Spleen (tissue), 7 donors: ENCODE measurements around the gene HOOK1.

ENCODE experiments used
- POLR2A ChIP-seq, 3 donors: fragments of 450-650 bp; IDR thresholded peaks; one replicate each; pipeline ENCODE4 v1.5.1; 2017; ENCODE audit warnings: antibody characterized with exemption in 3 of 3, mild to moderate bottlenecking in 1 of 3
- POLR2AphosphoS5 ChIP-seq, 3 donors: sonication (generic); formaldehyde crosslinking; IDR thresholded peaks; one replicate each; pipeline ENCODE4 v1.5.1; 2017; ENCODE audit warnings: antibody characterized with exemption in 3 of 3
- TF ChIP-seq, protein P1 (sequence below), 11 experiments: fragments of 200-600 bp in 7 of 11; fragments of 450-650 bp in 4 of 11; sonication (generic) in 4 of 11; IDR thresholded peaks in 8 of 11; conservative IDR thresholded peaks in 3 of 11; 1 replicate in 7 of 11; 2 replicates in 4 of 11; pipeline versions ENCODE4 v1.4.0 to v1.8.0; 2016 to 2021; ENCODE audit warnings: antibody characterized with exemption in 11 of 11, inconsistent platforms in 4 of 11, mild to moderate bottlenecking in 1 of 11
- donor health status: DM: no; HTN: no; CAD: no; lungs with moderate emphysema.
- donor health status: DM: no; HTN: no; CAD: no.
- donor health status: DM: no; HTN: no; CAD: no.

DNA sequence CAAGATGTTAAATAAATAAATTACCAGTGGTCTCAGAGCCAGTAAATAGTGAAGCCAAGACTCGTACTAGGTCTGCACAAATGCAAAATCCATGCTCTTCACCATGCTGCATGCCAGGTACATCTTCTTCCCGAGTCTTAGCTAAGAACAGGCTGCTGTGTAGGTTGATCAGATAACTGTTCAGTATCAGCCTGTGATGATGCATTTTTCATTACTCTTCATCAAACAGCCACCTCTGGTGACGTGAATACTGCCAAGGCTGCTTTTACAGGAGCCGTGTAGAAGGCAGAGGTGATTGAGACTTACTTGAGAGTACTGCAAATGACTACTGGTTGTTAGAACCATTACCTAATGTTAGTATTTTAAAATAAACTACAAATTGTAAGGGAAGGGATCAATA, 39.3 kb upstream of the HOOK1 start:
- TF ChIP-seq, protein P1, sequence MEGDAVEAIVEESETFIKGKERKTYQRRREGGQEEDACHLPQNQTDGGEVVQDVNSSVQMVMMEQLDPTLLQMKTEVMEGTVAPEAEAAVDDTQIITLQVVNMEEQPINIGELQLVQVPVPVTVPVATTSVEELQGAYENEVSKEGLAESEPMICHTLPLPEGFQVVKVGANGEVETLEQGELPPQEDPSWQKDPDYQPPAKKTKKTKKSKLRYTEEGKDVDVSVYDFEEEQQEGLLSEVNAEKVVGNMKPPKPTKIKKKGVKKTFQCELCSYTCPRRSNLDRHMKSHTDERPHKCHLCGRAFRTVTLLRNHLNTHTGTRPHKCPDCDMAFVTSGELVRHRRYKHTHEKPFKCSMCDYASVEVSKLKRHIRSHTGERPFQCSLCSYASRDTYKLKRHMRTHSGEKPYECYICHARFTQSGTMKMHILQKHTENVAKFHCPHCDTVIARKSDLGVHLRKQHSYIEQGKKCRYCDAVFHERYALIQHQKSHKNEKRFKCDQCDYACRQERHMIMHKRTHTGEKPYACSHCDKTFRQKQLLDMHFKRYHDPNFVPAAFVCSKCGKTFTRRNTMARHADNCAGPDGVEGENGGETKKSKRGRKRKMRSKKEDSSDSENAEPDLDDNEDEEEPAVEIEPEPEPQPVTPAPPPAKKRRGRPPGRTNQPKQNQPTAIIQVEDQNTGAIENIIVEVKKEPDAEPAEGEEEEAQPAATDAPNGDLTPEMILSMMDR (IDR thresholded peaks at IDR 0.05 in 8 of 11, conservative IDR thresholded peaks at IDR 0.05 in 3 of 11): no peak
- TF ChIP-seq POLR2AphosphoS5 (IDR thresholded peaks at IDR 0.05) (no peak), POLR2A (IDR thresholded peaks at IDR 0.05) (no peak)
